22Rv1 (cell line): ENCODE data around the gene THSD4.

Experiments
- H3K27ac ChIP-seq: fragments of 450-650 bp; 2 replicates; pipeline ENCODE4 v1.5.1; 2017
- ZFX ChIP-seq: fragments of 450-650 bp; IDR thresholded peaks from 2 replicates; pipeline ENCODE4 v1.6.1; 2017; ENCODE audit warnings: antibody characterized with exemption, borderline replicate concordance
- TF ChIP-seq, protein P1 (sequence below): fragments of 450-650 bp; IDR thresholded peaks from 2 replicates; pipeline ENCODE4 v1.5.1; 2017; ENCODE audit warnings: mild to moderate bottlenecking

The THSD4 gene

DNA sequence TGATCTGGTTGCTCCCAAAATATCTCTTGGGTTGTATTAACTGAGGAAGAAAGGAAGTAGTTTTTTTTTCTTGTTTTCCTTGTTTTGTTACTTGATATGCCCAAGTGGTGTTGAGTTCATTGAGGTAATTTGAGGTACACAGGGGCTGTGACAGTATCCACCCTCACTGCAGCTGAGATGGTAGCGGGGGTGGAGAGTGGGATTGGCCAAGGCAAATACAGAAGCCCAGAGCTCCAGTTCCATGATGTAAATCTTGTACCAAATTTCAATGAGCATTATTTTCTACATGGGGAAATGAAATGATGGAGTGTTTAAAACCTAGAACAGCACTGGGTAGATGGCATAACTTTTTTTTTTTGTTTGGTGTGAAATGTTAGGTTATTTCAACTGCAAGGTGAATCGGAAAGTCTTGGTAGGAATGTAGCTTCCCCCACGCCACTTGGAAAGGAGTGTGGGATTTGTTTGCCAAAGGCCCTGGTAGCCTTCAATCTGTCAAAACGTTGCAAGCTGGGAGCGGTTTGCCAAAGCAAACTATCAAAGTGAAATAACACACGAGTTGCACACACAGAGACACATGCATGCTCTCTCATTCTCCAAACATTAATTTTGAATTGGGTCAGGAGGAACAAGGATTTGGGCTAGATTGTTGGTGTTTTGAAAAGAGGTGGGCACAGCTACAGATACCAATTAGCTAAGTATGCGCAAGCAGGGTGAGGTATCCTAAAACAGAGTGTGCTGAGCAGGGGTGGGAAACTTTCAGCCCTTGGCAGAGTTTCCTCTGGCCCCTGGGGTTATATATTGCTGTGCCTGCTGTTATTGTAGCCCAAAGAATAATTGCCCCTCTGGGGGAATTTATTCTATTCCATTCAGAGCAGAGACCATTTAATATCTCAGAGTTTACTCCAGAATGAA, 34.6 kb downstream of the THSD4 start:
- no peak for TF ChIP-seq ZFX
- TF ChIP-seq, protein P1, sequence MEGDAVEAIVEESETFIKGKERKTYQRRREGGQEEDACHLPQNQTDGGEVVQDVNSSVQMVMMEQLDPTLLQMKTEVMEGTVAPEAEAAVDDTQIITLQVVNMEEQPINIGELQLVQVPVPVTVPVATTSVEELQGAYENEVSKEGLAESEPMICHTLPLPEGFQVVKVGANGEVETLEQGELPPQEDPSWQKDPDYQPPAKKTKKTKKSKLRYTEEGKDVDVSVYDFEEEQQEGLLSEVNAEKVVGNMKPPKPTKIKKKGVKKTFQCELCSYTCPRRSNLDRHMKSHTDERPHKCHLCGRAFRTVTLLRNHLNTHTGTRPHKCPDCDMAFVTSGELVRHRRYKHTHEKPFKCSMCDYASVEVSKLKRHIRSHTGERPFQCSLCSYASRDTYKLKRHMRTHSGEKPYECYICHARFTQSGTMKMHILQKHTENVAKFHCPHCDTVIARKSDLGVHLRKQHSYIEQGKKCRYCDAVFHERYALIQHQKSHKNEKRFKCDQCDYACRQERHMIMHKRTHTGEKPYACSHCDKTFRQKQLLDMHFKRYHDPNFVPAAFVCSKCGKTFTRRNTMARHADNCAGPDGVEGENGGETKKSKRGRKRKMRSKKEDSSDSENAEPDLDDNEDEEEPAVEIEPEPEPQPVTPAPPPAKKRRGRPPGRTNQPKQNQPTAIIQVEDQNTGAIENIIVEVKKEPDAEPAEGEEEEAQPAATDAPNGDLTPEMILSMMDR: no peak
- 0 out of 2 replicates have a peak overlapping the region, but pooled peaks have one; percentile 12 for H3K27ac ChIP-seq

- H3K27ac ChIP-seq: no peak overlapping the region
- TF ChIP-seq ZFX: no peak
- TF ChIP-seq, protein P1: no peak
Measured at GRCh38 chr15:71151081-71151480, 35.8 kb downstream of the THSD4 start.

- H3K27ac ChIP-seq: no peak overlapping the region
- no peak for TF ChIP-seq ZFX
- TF ChIP-seq, protein P1: no peak
Measured at GRCh38 chr15:71152542-71152941, 37.3 kb downstream of the THSD4 start.

GRCh38 chr15:71153823-71154524, 38.7 kb downstream of the THSD4 start:
- TF ChIP-seq, protein P1: no peak
- no peak for TF ChIP-seq ZFX

DNA sequence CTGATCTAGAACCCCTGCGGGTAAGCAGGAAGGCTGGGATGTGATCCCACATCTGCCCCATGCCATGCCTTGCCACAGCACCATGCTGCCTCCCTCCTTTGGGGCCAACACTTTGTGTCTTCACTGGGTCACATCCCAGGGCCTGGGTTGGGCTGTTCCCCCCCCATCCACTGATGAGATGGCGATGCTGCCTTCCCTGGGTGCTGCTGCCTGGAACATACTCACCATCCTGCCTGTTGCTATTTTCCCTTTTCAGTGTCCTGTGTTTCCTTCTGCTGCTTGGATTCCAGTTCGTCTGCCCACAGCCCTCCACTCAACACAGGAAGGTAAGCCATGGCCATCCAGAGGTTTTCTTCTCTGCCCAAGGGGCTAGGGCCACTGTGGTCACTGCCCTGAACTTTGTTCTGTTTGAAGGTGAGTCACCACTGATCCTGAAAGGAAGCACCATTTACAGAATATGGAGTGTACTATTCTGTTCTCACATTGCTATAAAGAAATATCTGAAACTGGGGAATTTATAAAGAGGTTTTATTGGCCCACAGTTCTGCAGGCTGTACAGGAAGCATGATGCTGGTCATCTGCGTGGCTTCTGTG, 39.4 kb downstream of the THSD4 start:
- H3K27ac ChIP-seq: no peak overlapping the region
- no peak for TF ChIP-seq ZFX
- TF ChIP-seq, protein P1: no peak

More at GRCh38 chr15:71153823-71154524, 38.7 kb downstream of the THSD4 start:
- H3K27ac ChIP-seq: no peak overlapping the region

GRCh38 chr15:71155534-71155933, 40.3 kb downstream of the THSD4 start:
- TF ChIP-seq, protein P1: no peak
- no peak for TF ChIP-seq ZFX
- no peak overlapping the region for H3K27ac ChIP-seq
